GM21717 (cell line): ENCODE results near the gene MED12L.
A peak's percentile ranks its signal among the peaks of the same experiment; 100 is the strongest.
"Not testable (repeated sequence)": the region's sequence is repeated elsewhere in the genome, so short reads cannot be mapped to it uniquely, and the experiment has no call there.

ENCODE experiments used
- ATAC-seq: cut with Tn5 transposase; IDR thresholded peaks from one replicate; pipeline ENCODE4 v1.9.1; 2021; ENCODE audit warnings: mild to moderate bottlenecking, moderate library complexity; ENCODE audit not compliant: unreplicated experiment

Gene MED12L

GRCh38 chr3:151085227-151085888 is at the start of gene MED12L:
TSS of gene MED12L (plus strand) at chr3:151085664. CDS start at chr3:151086927, 1,263 bp downstream.
- ATAC-seq: peak; percentile 77

- no peak for ATAC-seq
Observed at GRCh38 chr3:151037746-151038477, 47.6 kb upstream of the MED12L start.

GRCh38 chr3:151044706-151045105 is 40.8 kb upstream of the MED12L start:
- no peak for ATAC-seq

- ATAC-seq: no peak
Observed at GRCh38 chr3:151047636-151048035, 37.8 kb upstream of the MED12L start.

GRCh38 chr3:151051533-151051932 is 33.9 kb upstream of the MED12L start:
- ATAC-seq: no peak

- ATAC-seq: no peak
Observed at GRCh38 chr3:151052346-151052745, 33.1 kb upstream of the MED12L start.

GRCh38 chr3:151052756-151053155 is 32.7 kb upstream of the MED12L start:
- no peak for ATAC-seq

GRCh38 chr3:151058740-151059139 is 26.7 kb upstream of the MED12L start:
- no peak for ATAC-seq

GRCh38 chr3:151062611-151063010 is 22.9 kb upstream of the MED12L start:
- no peak for ATAC-seq

- ATAC-seq: no peak
Observed at GRCh38 chr3:151067158-151067557, 18.3 kb upstream of the MED12L start.

GRCh38 chr3:151072842-151073241 is 12.6 kb upstream of the MED12L start:
- not testable (repeated sequence) for ATAC-seq

GRCh38 chr3:151074256-151074655 is 11.2 kb upstream of the MED12L start:
- no peak for ATAC-seq

- ATAC-seq: no peak
Observed at GRCh38 chr3:151075869-151076562, 9.4 kb upstream of the MED12L start.

GRCh38 chr3:151076626-151077025 is 8.8 kb upstream of the MED12L start:
- no peak for ATAC-seq

- not testable (repeated sequence) for ATAC-seq
Observed at GRCh38 chr3:151081082-151081481, 4.4 kb upstream of the MED12L start.

GRCh38 chr3:151082880-151083838 is 2.3 kb upstream of the MED12L start:
- ATAC-seq: no peak

GRCh38 chr3:151084893-151085226 is 604 bp upstream of the MED12L start:
- ATAC-seq: no peak

- ATAC-seq: peak; percentile 22
Observed at GRCh38 chr3:151085889-151086483, 522 bp downstream of the MED12L start.

GRCh38 chr3:151086484-151087456 is 1.3 kb downstream of the MED12L start:
- peak; percentile 74 for ATAC-seq
